ENCODE measurements around the gene COL4A3. TPM values are rescaled to one million over a fixed set of nuclear protein-coding genes. Genes with fewer than 3 reads are reported as not detected.

The COL4A3 gene
- polyA plus RNA-seq, 1 donor (not counting 4 experiments of a cell fraction or from before 2014, with no cell fraction given) = not detected

- FAIRE-seq (no peak), DNase-seq (ENCODE audit: low read depth, low spot score) (no peak)
- H3K4me1 ChIP-seq (ENCODE audit: control insufficient read depth, extremely low read depth, insufficient read depth, low read length) = no peaks in the 10 kb centered on the region
- no peaks in the 10 kb centered on the region for H3K9me1 ChIP-seq (ENCODE audit: control insufficient read depth, extremely low read depth, insufficient read depth, low read length)
- TF ChIP-seq EZH2 (IDR thresholded peaks at IDR 0.05; ENCODE audit: low read length) = no peak
- no peak for TF ChIP-seq CTCF (optimal IDR thresholded peaks at IDR 0.05 in 1 of 3, IDR thresholded peaks at IDR 0.05 in 1 of 3, conservative IDR thresholded peaks at IDR 0.05 in 1 of 3; ENCODE audit: extremely low read depth in 1 of 3, insufficient read depth in 2 of 3, low read length in 3 of 3)
- H3K9ac ChIP-seq (ENCODE audit: control insufficient read depth, extremely low read depth, insufficient read depth, low read length) = no peak overlapping the region
- H3K4me2 ChIP-seq (ENCODE audit: control insufficient read depth, extremely low read depth, insufficient read depth, low read depth, low read length) = no peak overlapping the region
- H3K79me2 ChIP-seq (ENCODE audit: control insufficient read depth, insufficient read depth, low read length) = no peaks in the 10 kb centered on the region
- H4K20me1 ChIP-seq (ENCODE audit: control insufficient read depth, extremely low read depth, insufficient read depth, low read length) = no peaks in the 10 kb centered on the region
- no peaks in the 10 kb centered on the region for H3K36me3 ChIP-seq (ENCODE audit: control insufficient read depth in 2 of 2, extremely low read depth in 1 of 2, insufficient read depth in 2 of 2, low read length in 2 of 2)
- no peaks in the 10 kb centered on the region for H3K27me3 ChIP-seq (ENCODE audit: control insufficient read depth, extremely low read depth, insufficient read depth, low read length)
- H3K9me3 ChIP-seq (ENCODE audit: control insufficient read depth, low read depth, low read length) = no peaks in the 10 kb centered on the region
- dilution Hi-C loops (cut with MboI; ENCODE audit: extremely low pct_ligation_motif_present, low sequenced_read_pairs) = no loop called here
- H3K27ac ChIP-seq (ENCODE audit: control insufficient read depth, insufficient read depth, low read length) = no peak overlapping the region
- no peak overlapping the region for H2AFZ ChIP-seq (ENCODE audit: control insufficient read depth, low read length)
- H3K4me3 ChIP-seq (ENCODE audit: control insufficient read depth in 2 of 3, extremely low read depth in 1 of 3, insufficient read depth in 2 of 3, low read depth in 1 of 3, low read length in 3 of 3) = no peak overlapping the region
These were observed 37.3 kb downstream of the COL4A3 start for GRCh38 chr2:227201771-227202170.

GRCh38 chr2:227204452-227204851 is 40.0 kb downstream of the COL4A3 start:
- FAIRE-seq = no peak
- Histone ChIP-seq H3K36me3 (ENCODE audit: control insufficient read depth in 2 of 2, extremely low read depth in 1 of 2, insufficient read depth in 2 of 2, low read length in 2 of 2) (no peaks in the 10 kb centered on the region), H3K4me1 (ENCODE audit: control insufficient read depth, extremely low read depth, insufficient read depth, low read length) (no peaks in the 10 kb centered on the region), H3K9ac (ENCODE audit: control insufficient read depth, extremely low read depth, insufficient read depth, low read length) (no peak overlapping the region), H3K9me1 (ENCODE audit: control insufficient read depth, extremely low read depth, insufficient read depth, low read length) (no peaks in the 10 kb centered on the region), H4K20me1 (ENCODE audit: control insufficient read depth, extremely low read depth, insufficient read depth, low read length) (no peaks in the 10 kb centered on the region), H3K27ac (ENCODE audit: control insufficient read depth, insufficient read depth, low read length) (no peak overlapping the region), H3K4me3 (ENCODE audit: control insufficient read depth in 2 of 3, extremely low read depth in 1 of 3, insufficient read depth in 2 of 3, low read depth in 1 of 3, low read length in 3 of 3) (no peak overlapping the region), H3K27me3 (ENCODE audit: control insufficient read depth, extremely low read depth, insufficient read depth, low read length) (no peaks in the 10 kb centered on the region), H2AFZ (ENCODE audit: control insufficient read depth, low read length) (no peak overlapping the region), H3K4me2 (ENCODE audit: control insufficient read depth, extremely low read depth, insufficient read depth, low read depth, low read length) (no peak overlapping the region), H3K9me3 (ENCODE audit: control insufficient read depth, low read depth, low read length) (no peaks in the 10 kb centered on the region), H3K79me2 (ENCODE audit: control insufficient read depth, insufficient read depth, low read length) (no peaks in the 10 kb centered on the region)
- dilution Hi-C loops (cut with MboI; ENCODE audit: extremely low pct_ligation_motif_present, low sequenced_read_pairs) = no loop called here
- DNase-seq (ENCODE audit: low read depth, low spot score) = no peak
- TF ChIP-seq CTCF (optimal IDR thresholded peaks at IDR 0.05 in 1 of 3, IDR thresholded peaks at IDR 0.05 in 1 of 3, conservative IDR thresholded peaks at IDR 0.05 in 1 of 3; ENCODE audit: extremely low read depth in 1 of 3, insufficient read depth in 2 of 3, low read length in 3 of 3) (no peak), EZH2 (IDR thresholded peaks at IDR 0.05; ENCODE audit: low read length) (no peak)

Measured in keratinocyte (primary cell).